ENCODE data around the gene SNPH.

DNA sequence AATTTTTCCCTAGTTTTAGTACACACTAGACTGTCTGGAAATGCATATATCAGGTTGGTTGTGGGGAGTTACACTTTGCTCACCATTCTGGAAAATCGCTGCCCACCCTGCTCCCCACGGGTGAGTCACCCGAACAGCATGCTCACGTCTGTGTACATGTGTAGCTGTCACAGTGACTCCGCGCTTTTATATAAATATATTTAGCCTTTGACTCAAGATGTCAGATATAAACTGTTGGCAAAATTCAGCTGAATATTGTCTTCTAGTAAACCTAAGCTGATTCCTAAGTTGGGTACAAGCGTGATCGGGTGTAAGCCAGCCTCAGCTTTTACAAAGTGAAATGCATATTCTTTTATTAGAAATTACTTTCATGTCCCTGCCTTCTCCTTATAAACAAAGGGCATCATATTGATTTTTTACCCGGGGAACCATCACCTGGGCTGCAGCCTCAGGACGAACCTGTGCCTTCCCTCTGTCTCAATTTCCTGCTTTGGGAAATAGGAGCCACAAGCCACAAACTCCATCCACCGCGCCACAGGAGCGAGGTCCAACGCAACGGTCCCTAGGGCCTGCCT, 58.6 kb downstream of the SNPH start:
- TF ChIP-seq EZH2 (IDR thresholded peaks at IDR 0.05; ENCODE audit: low read length, unreplicated experiment) = no peak
- TF ChIP-seq, protein P1, sequence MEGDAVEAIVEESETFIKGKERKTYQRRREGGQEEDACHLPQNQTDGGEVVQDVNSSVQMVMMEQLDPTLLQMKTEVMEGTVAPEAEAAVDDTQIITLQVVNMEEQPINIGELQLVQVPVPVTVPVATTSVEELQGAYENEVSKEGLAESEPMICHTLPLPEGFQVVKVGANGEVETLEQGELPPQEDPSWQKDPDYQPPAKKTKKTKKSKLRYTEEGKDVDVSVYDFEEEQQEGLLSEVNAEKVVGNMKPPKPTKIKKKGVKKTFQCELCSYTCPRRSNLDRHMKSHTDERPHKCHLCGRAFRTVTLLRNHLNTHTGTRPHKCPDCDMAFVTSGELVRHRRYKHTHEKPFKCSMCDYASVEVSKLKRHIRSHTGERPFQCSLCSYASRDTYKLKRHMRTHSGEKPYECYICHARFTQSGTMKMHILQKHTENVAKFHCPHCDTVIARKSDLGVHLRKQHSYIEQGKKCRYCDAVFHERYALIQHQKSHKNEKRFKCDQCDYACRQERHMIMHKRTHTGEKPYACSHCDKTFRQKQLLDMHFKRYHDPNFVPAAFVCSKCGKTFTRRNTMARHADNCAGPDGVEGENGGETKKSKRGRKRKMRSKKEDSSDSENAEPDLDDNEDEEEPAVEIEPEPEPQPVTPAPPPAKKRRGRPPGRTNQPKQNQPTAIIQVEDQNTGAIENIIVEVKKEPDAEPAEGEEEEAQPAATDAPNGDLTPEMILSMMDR (conservative IDR thresholded peaks at IDR 0.05; ENCODE audit: low read depth, low read length) = no peak
